GM18951 (cell line): Measurements from ENCODE around the gene ANKRD13C.

ENCODE experiments used
- POLR2A ChIP-seq: IDR thresholded peaks from 4 replicates; pipeline ENCODE4 v1.6.1; 2011; ENCODE audit warnings: mild to moderate bottlenecking; ENCODE audit not compliant: insufficient read length, insufficient read depth; ENCODE audit errors: extremely low read depth
- in situ Hi-C: fragments of 300-500 bp; cut with MboI; formaldehyde crosslinking; loops from one replicate; pipeline ENCODE4 v1.12.0; 2022; ENCODE audit warnings: low sequenced_read_pairs, mixed read lengths, inconsistent platforms; ENCODE audit not compliant: unreplicated experiment

ANKRD13C gene

GRCh38 chr1:70248729-70249128, 105.8 kb downstream of the ANKRD13C start:
- no peak for TF ChIP-seq POLR2A
- in situ Hi-C loops: no loop called here

DNA sequence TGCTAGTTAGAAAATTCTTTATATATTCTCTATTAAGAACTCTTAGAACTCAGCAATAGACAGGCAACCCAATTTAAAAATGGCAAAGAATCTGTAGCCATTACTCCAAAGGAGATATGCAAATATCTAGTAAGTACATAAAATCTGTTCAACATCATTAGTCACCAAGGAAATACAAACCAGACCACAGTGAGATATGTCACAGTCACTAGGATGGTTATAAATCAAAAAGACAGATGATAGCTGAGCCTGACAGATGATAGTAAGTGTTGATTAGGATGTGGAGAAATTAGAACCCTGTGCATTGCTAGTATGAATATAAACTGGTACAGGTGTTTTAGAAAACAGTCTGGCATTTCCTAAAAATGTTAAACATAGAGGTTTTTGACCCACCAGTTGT, 106.8 kb downstream of the ANKRD13C start:
- TF ChIP-seq POLR2A: no peak
- in situ Hi-C loops: no loop called here

- in situ Hi-C loops: no loop called here
- no peak for TF ChIP-seq POLR2A
Measured at GRCh38 chr1:70247122-70247521, 107.4 kb downstream of the ANKRD13C start.

GRCh38 chr1:70239940-70240339, 114.6 kb downstream of the ANKRD13C start:
- in situ Hi-C loops: no loop called here
- TF ChIP-seq POLR2A: no peak

DNA sequence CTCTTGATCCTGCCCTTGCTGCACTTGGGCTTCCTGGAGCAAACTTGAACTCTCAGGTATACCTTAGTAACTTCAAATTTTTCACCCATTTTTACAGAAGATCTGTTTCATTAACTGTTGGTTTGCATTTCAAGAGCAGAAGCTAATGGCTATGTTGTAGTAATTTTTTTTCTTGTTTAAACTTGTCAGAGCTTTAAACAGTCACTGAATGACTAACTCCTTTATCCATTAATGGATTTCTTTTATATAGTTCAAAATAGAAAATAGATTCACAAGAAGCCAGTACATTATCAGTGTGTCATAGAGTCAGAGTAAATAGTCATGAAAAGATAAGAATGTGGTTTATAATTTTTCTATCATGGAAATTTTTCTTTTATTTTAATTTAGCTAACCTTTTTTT, 119.8 kb downstream of the ANKRD13C start:
- in situ Hi-C loops: no loop called here
- no peak for TF ChIP-seq POLR2A

- in situ Hi-C loops: no loop called here
Measured at GRCh38 chr1:70231475-70231874, 123.0 kb downstream of the ANKRD13C start.

DNA sequence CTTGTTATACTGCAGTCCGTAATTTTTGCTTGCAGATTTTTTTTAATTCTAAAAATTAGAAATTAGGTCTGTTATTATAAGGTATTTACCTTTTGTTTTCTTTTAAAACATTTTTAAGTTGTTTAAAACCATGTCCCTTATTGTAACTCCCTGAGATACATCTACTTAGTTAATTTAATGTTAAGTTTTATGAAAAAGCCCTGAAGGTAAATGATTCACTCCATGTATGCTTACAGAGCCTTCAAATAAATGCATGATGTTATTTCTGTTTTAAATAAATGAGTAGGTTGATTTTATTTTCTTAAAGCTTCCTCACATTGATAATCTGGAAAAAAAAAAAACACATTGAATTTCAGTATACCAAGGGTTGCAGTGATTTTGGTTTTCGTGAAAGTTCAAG, 125.9 kb downstream of the ANKRD13C start:
- in situ Hi-C loops: no loop called here
- TF ChIP-seq POLR2A: no peak

More at GRCh38 chr1:70231475-70231874, 123.0 kb downstream of the ANKRD13C start:
- TF ChIP-seq POLR2A: no peak

- no peak for TF ChIP-seq POLR2A
- in situ Hi-C loops: no loop called here
Measured at GRCh38 chr1:70227439-70227838, 127.1 kb downstream of the ANKRD13C start.

DNA sequence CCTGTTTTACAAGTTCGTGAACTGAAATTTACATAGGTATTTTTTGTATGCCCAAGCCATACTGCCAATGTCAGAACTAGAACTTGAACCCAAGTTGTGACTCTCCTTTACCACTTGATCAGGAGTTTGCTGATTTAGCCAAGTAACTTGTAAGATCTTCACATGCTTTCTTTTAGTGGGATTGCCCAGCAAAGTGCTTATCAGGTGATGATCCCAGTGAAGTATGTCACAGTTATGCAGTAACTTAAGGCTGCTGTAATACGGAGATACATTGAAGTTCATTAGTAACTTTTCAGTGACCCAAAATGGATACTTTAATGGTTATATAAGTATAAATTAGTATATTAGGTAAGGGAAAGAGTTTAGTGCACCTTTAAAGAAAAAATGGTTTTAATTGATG, 129.6 kb downstream of the ANKRD13C start:
- in situ Hi-C loops: no loop called here
- no peak for TF ChIP-seq POLR2A

- TF ChIP-seq POLR2A: no peak
- in situ Hi-C loops: no loop called here
Measured at GRCh38 chr1:70222716-70223235, 131.7 kb downstream of the ANKRD13C start.

DNA sequence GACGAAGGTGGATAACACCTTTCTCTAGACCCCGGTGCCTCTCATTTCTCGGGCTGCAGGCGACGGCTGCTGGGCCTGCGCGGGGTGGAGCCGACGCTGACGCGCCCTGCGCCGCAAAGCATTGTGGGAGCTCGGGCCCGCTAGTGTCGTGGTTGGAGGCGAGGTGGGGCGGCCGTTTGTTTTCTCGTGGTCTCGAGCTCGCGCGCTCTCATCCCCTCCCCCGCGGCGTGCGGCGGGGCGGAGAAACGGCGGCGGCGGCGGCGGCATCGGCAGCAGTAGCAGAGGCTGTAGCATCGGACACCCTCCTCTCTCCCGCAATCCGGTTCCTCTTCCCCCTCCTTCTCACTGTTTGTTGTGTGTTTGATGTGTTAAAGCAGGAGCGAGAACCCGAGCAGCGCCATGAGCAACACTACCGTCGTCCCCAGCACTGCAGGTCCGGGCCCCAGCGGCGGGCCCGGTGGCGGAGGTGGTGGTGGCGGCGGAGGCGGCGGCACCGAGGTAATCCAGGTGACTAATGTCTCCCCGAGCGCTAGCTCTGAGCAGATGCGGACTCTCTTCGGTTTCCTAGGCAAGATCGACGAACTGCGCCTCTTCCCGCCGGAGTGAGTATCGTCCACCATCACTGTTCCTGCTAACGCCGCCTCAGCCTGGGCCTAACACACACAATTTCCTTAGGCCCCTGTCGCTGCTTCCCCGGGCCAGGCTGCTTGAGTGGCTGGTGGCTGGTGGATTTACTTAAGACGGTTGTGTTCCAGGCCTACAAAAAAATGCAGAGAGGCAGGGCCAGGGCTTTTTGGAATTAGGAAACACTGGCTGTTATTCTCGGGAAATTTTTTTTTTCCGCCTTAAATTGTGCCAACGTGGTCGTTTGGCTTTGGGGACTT, 133.0 kb downstream of the ANKRD13C start, which contains the start of gene SRSF11:
TSS of gene SRSF11 (plus strand) at position 143 of the 884 bp plus-strand sequence. CDS start at position 400, 257 bp downstream.
- in situ Hi-C loops: no loop called here
- peak; percentile 89 for TF ChIP-seq POLR2A

DNA sequence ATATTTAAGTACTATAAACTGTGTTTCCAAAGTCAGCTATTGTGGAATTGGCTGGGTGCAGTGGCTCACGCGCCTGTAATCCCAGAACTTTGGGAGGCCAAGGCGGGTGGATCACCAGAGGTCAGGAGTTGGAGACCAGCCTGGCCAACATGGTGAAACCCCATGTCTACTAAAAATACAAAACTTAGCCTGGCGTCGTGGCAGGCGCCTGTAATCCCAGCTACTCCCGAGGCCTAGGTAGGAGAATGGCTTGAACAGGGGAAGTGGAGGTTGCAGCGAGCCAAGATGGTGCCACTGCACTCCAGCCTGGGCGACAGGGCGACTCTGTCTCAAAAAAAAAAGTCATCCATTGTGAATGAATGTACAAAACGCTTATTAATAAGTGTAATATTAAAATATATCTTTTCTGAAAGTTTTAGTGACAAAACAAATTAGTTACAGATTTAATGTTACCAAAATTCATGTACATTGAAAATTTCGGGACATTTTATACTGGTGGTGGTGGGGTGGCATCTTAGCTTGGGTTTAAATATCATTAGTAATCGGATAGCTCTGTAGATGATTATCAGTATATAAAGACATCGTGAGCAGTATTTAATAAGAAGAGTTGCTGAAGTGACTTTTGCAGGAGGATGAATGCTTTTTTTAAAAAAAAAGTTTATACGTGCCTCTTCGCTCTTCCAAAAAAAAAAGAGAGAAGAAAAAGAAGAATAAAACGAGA, 133.8 kb downstream of the ANKRD13C start:
- in situ Hi-C loops: no loop called here
- no peak for TF ChIP-seq POLR2A

GRCh38 chr1:70220015-70220414, 134.5 kb downstream of the ANKRD13C start:
- in situ Hi-C loops: no loop called here
- no peak for TF ChIP-seq POLR2A
